ENCODE data around the gene PANX1.
"Not testable (repeated sequence)": the region's sequence is repeated elsewhere in the genome, so short reads cannot be mapped to it uniquely, and the experiment has no call there.

The PANX1 gene

DNA sequence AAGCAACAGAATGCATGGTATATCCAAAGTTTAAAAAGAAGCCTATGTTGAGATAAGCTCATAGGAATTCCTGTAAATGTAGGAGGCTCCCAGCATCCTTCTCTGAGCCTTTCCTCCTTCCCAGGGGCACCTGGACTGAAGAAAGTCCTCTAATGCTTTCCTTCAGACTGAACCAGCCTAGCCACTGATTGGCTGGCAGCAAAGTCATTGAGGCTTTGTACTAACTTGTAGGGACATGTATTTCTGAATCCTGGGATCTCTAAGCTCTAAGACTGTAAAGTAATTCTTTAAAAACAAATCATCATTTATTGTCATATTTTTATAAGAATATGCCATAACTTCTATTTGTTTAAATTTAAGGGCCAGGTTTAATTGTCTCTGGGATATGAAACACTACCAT lies 23.9 kb upstream of the PANX1 start:
- H3K9ac ChIP-seq (ENCODE audit: insufficient read length), result no peak overlapping the region
- TF ChIP-seq POLR2AphosphoS5 (IDR thresholded peaks at IDR 0.05; ENCODE audit: borderline replicate concordance, low read depth, low read length) (no peak), FOXP2 (optimal IDR thresholded peaks at IDR 0.05; ENCODE audit: control extremely low read depth, extremely low read length, insufficient read depth) (no peak), EZH2 (IDR thresholded peaks at IDR 0.05) (no peak)
- no peaks in the 10 kb centered on the region for H3K9me3 ChIP-seq (ENCODE audit: low read depth, low read length)
- H3K4me3 ChIP-seq, result no peak overlapping the region
- DNase-seq (ENCODE audit: low read depth, low spot score), result no peak
- no peaks in the 10 kb centered on the region for H3K36me3 ChIP-seq (ENCODE audit: insufficient read depth, low read length)
- no peak overlapping the region for H3K27ac ChIP-seq

GRCh38 chr11:94106716-94107115 lies 21.9 kb upstream of the PANX1 start:
- no peak overlapping the region for H3K27ac ChIP-seq
- H3K9ac ChIP-seq (ENCODE audit: insufficient read length), result no peak overlapping the region
- H3K4me3 ChIP-seq, result no peak overlapping the region
- H3K36me3 ChIP-seq (ENCODE audit: insufficient read depth, low read length), result no peaks in the 10 kb centered on the region
- H3K9me3 ChIP-seq (ENCODE audit: low read depth, low read length), result no peaks in the 10 kb centered on the region
- no peak for TF ChIP-seq EZH2 (IDR thresholded peaks at IDR 0.05)
- TF ChIP-seq POLR2AphosphoS5 (IDR thresholded peaks at IDR 0.05; ENCODE audit: borderline replicate concordance, low read depth, low read length), result no peak
- no peak for TF ChIP-seq FOXP2 (optimal IDR thresholded peaks at IDR 0.05; ENCODE audit: control extremely low read depth, extremely low read length, insufficient read depth)
- no peak for DNase-seq (ENCODE audit: low read depth, low spot score)

GRCh38 chr11:94107363-94107762 lies 21.3 kb upstream of the PANX1 start:
- DNase-seq (ENCODE audit: low read depth, low spot score), result no peak
- Histone ChIP-seq H3K9me3 (ENCODE audit: low read depth, low read length) (no peaks in the 10 kb centered on the region), H3K4me3 (no peak overlapping the region), H3K36me3 (ENCODE audit: insufficient read depth, low read length) (no peaks in the 10 kb centered on the region), H3K27ac (no peak overlapping the region), H3K9ac (ENCODE audit: insufficient read length) (no peak overlapping the region)
- TF ChIP-seq EZH2 (IDR thresholded peaks at IDR 0.05), result no peak
- TF ChIP-seq POLR2AphosphoS5 (IDR thresholded peaks at IDR 0.05; ENCODE audit: borderline replicate concordance, low read depth, low read length), result no peak
- no peak for TF ChIP-seq FOXP2 (optimal IDR thresholded peaks at IDR 0.05; ENCODE audit: control extremely low read depth, extremely low read length, insufficient read depth)

GRCh38 chr11:94111241-94111640 lies 17.4 kb upstream of the PANX1 start:
- DNase-seq (ENCODE audit: low read depth, low spot score), result no peak
- TF ChIP-seq FOXP2 (optimal IDR thresholded peaks at IDR 0.05; ENCODE audit: control extremely low read depth, extremely low read length, insufficient read depth) (no peak), EZH2 (IDR thresholded peaks at IDR 0.05) (no peak), POLR2AphosphoS5 (IDR thresholded peaks at IDR 0.05; ENCODE audit: borderline replicate concordance, low read depth, low read length) (no peak)
- H3K4me3 ChIP-seq, result no peak overlapping the region

DNA sequence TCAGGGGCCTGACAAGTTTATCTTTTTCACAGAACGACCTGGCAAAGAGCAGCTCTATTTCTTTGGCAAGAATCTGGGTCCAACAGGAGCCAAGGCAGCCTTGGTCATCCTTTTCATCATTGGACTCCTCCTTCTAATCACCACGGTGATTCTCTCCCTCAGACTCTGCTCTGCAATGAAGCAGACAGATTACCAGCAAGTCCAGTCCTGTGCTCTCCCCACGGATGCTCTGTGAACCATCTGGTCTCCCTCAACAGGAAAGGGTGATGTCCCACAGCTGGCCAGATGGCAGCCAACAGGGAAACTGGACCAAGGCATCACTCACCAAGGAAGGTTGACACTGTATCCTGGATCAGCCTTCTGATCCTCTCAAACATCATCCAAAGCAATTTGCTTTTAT lies 17.0 kb upstream of the PANX1 start:
- Histone ChIP-seq H3K9me3 (ENCODE audit: low read depth, low read length) (no peaks in the 10 kb centered on the region), H3K27ac (no peak overlapping the region), H3K36me3 (ENCODE audit: insufficient read depth, low read length) (no peaks in the 10 kb centered on the region), H3K9ac (ENCODE audit: insufficient read length) (no peak overlapping the region), H3K4me3 (no peak overlapping the region)
- TF ChIP-seq FOXP2 (optimal IDR thresholded peaks at IDR 0.05; ENCODE audit: control extremely low read depth, extremely low read length, insufficient read depth) (no peak), POLR2AphosphoS5 (IDR thresholded peaks at IDR 0.05; ENCODE audit: borderline replicate concordance, low read depth, low read length) (no peak), EZH2 (IDR thresholded peaks at IDR 0.05) (no peak)
- no peak for DNase-seq (ENCODE audit: low read depth, low spot score)

More at GRCh38 chr11:94111241-94111640, 17.4 kb upstream of the PANX1 start:
- Histone ChIP-seq H3K9ac (ENCODE audit: insufficient read length) (no peak overlapping the region), H3K9me3 (ENCODE audit: low read depth, low read length) (no peaks in the 10 kb centered on the region), H3K36me3 (ENCODE audit: insufficient read depth, low read length) (no peaks in the 10 kb centered on the region), H3K27ac (no peak overlapping the region)

- H3K9ac ChIP-seq (ENCODE audit: insufficient read length), result no peak overlapping the region
- no peak overlapping the region for H3K27ac ChIP-seq
- H3K36me3 ChIP-seq (ENCODE audit: insufficient read depth, low read length), result no peaks in the 10 kb centered on the region
- H3K9me3 ChIP-seq (ENCODE audit: low read depth, low read length), result no peaks in the 10 kb centered on the region
- no peak overlapping the region for H3K4me3 ChIP-seq
- no peak for DNase-seq (ENCODE audit: low read depth, low spot score)
- no peak for TF ChIP-seq FOXP2 (optimal IDR thresholded peaks at IDR 0.05; ENCODE audit: control extremely low read depth, extremely low read length, insufficient read depth)
- no peak for TF ChIP-seq EZH2 (IDR thresholded peaks at IDR 0.05)
- TF ChIP-seq POLR2AphosphoS5 (IDR thresholded peaks at IDR 0.05; ENCODE audit: borderline replicate concordance, low read depth, low read length), result no peak
Observed at GRCh38 chr11:94112206-94112953, 16.3 kb upstream of the PANX1 start.

GRCh38 chr11:94117197-94117574 lies 11.5 kb upstream of the PANX1 start:
- Histone ChIP-seq H3K9me3 (ENCODE audit: low read depth, low read length) (no peaks in the 10 kb centered on the region), H3K4me3 (no peak overlapping the region), H3K9ac (ENCODE audit: insufficient read length) (no peak overlapping the region), H3K36me3 (ENCODE audit: insufficient read depth, low read length) (no peaks in the 10 kb centered on the region), H3K27ac (no peak overlapping the region)
- no peak for DNase-seq (ENCODE audit: low read depth, low spot score)
- TF ChIP-seq FOXP2 (optimal IDR thresholded peaks at IDR 0.05; ENCODE audit: control extremely low read depth, extremely low read length, insufficient read depth) (no peak), POLR2AphosphoS5 (IDR thresholded peaks at IDR 0.05; ENCODE audit: borderline replicate concordance, low read depth, low read length) (no peak), EZH2 (IDR thresholded peaks at IDR 0.05) (no peak)

GRCh38 chr11:94117871-94118270 lies 10.8 kb upstream of the PANX1 start:
- Histone ChIP-seq H3K9me3 (ENCODE audit: low read depth, low read length) (no peaks in the 10 kb centered on the region), H3K36me3 (ENCODE audit: insufficient read depth, low read length) (no peaks in the 10 kb centered on the region), H3K9ac (ENCODE audit: insufficient read length) (no peak overlapping the region), H3K4me3 (no peak overlapping the region), H3K27ac (no peak overlapping the region)
- no peak for DNase-seq (ENCODE audit: low read depth, low spot score)
- no peak for TF ChIP-seq POLR2AphosphoS5 (IDR thresholded peaks at IDR 0.05; ENCODE audit: borderline replicate concordance, low read depth, low read length)
- no peak for TF ChIP-seq FOXP2 (optimal IDR thresholded peaks at IDR 0.05; ENCODE audit: control extremely low read depth, extremely low read length, insufficient read depth)
- no peak for TF ChIP-seq EZH2 (IDR thresholded peaks at IDR 0.05)

DNA sequence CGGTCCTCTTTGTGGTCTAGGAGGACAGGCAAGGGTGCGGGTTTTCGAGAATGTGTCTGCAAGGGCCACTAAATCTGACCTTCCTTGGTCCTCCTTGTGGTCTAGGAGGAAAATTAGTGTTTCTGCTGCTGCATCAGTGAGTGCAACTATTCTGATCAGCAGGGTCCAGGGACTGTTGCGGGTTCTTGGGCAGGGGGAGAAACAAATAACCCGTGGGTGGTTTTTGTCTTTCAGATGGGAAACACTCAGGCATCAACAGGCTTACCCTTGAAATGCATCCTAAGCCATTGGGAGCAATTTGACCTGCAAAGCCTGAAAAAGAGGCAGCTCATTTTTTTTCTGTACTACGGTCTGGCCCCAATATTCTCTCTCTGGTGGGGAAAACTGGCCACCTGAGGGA lies 9.0 kb upstream of the PANX1 start:
- not testable (repeated sequence) for H3K4me3 ChIP-seq; H3K9ac ChIP-seq (ENCODE audit: insufficient read length); H3K27ac ChIP-seq; DNase-seq (ENCODE audit: low read depth, low spot score); H3K36me3 ChIP-seq (ENCODE audit: insufficient read depth, low read length); H3K9me3 ChIP-seq (ENCODE audit: low read depth, low read length)

DNA sequence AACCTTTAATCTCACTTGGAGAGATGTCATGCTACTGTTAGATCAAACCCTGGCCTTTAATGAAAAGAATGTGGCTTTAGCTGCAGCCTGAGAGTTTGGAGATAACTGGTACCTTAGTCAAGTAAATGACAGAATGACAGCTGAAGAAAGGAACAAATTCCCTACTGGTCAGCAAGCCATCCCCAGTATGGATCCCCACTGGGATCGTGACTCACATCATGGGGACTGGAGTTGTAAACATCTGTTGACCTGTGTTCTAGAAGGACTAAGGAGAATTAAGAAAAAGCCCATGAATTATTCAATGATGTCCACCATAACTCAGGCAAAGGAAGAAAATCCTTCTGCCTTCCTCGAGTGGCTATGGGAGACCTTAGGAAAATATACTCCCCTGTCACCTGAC lies 8.1 kb upstream of the PANX1 start:
- not testable (repeated sequence) for H3K9me3 ChIP-seq (ENCODE audit: low read depth, low read length); H3K27ac ChIP-seq; DNase-seq (ENCODE audit: low read depth, low spot score)

More for the DNA sequence above, 8.1 kb upstream of the PANX1 start:
- not testable (repeated sequence) for H3K4me3 ChIP-seq; H3K9ac ChIP-seq (ENCODE audit: insufficient read length); H3K36me3 ChIP-seq (ENCODE audit: insufficient read depth, low read length)
